Measurements from ENCODE around the gene HIBADH. TPM values are rescaled to one million over a fixed set of nuclear protein-coding genes. Genes with fewer than 3 reads are reported as not detected.
A peak's percentile ranks its signal among the peaks of the same experiment; 100 is the strongest.
"Not testable (repeated sequence)": the region's sequence is repeated elsewhere in the genome, so short reads cannot be mapped to it uniquely, and the experiment has no call there.

Gene HIBADH
- total RNA-seq, 1 donor from 2014 or later, result 29.8 TPM

GRCh38 chr7:27639048-27639447, 23.6 kb downstream of the HIBADH start:
- DNase-seq (ENCODE audit: extremely low read depth, low read depth, low spot score), result not testable (repeated sequence)

- no peak for DNase-seq (ENCODE audit: extremely low read depth, low read depth, low spot score)
Measured at GRCh38 chr7:27636326-27637006, 26.2 kb downstream of the HIBADH start.

- DNase-seq (ENCODE audit: extremely low read depth, low read depth, low spot score), result no peak
Measured at GRCh38 chr7:27635728-27636127, 27.0 kb downstream of the HIBADH start.

DNA sequence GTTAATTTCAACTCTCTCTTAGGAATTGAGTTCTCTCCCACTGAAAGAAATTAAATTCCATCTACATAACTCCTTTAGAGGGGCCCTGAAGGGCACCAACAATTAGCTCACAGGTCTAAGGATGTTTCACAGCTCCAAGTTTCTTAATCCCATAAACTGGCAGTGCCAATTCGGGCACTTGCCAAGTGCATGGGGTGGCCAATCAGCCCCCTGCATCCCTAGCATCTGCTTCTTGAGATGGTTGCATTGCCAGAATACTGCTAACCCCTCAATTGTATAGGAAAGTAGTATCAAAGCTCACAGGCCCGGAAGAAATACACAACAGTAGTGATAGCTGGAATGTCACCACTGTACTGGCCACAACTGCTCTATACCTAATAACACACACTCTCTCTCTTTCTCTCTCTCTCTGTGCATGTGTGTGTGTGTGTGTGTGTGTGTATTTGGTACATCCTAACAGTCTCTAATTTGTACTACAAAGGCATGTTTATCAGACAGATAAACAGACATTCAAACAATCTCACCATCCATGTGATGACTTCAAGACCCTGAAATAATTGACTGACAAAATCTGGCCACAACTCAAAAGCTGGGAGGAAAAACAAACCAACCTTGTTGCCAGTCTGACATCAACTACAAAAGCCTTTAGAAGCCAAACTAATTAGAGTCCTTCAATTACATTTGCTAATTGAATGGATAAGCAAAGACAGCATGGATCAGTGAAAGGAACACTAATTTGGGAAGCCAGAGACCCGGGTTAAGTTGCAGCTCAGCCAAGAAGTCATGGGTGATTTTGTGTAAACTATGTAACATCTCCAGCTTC, 27.8 kb downstream of the HIBADH start:
- no peak for DNase-seq (ENCODE audit: extremely low read depth, low read depth, low spot score)

- no peak for DNase-seq (ENCODE audit: extremely low read depth, low read depth, low spot score)
Measured at GRCh38 chr7:27633062-27633461, 29.6 kb downstream of the HIBADH start.

GRCh38 chr7:27631391-27631790, 31.3 kb downstream of the HIBADH start:
- DNase-seq (ENCODE audit: extremely low read depth, low read depth, low spot score), result no peak

GRCh38 chr7:27627146-27627545, 35.5 kb downstream of the HIBADH start:
- DNase-seq (ENCODE audit: extremely low read depth, low read depth, low spot score), result no peak

DNA sequence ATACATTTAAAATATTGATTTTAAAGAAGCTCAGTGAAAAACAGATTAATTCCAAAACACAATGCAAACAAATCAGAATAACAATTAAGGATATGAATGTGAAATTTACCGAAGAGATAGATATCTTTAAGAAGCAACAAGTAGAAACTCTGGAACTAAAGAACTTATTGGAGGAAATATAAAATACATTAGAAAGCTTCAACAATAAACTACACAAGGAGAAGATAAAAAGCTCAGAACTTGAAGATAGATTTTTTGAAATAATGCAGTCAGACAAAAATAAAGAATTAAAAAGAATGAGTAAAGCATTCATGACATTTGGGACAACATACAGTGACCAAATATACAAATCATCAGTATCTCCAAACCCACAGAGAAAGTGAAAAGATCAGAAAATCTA, 43.2 kb downstream of the HIBADH start:
- no peak for DNase-seq (ENCODE audit: extremely low read depth, low read depth, low spot score)

- no peak for DNase-seq (ENCODE audit: extremely low read depth, low read depth, low spot score)
Measured at GRCh38 chr7:27617651-27618381, 44.9 kb downstream of the HIBADH start.

- no peak for DNase-seq (ENCODE audit: extremely low read depth, low read depth, low spot score)
Measured at GRCh38 chr7:27616914-27617548, 45.7 kb downstream of the HIBADH start.

GRCh38 chr7:27616186-27616491, 46.5 kb downstream of the HIBADH start:
- DNase-seq (ENCODE audit: extremely low read depth, low read depth, low spot score), result no peak

- DNase-seq (ENCODE audit: extremely low read depth, low read depth, low spot score), result no peak
Measured at GRCh38 chr7:27615420-27616185, 47.1 kb downstream of the HIBADH start.

- DNase-seq (ENCODE audit: extremely low read depth, low read depth, low spot score), result no peak
Measured at GRCh38 chr7:27614095-27614494, 48.6 kb downstream of the HIBADH start.

DNA sequence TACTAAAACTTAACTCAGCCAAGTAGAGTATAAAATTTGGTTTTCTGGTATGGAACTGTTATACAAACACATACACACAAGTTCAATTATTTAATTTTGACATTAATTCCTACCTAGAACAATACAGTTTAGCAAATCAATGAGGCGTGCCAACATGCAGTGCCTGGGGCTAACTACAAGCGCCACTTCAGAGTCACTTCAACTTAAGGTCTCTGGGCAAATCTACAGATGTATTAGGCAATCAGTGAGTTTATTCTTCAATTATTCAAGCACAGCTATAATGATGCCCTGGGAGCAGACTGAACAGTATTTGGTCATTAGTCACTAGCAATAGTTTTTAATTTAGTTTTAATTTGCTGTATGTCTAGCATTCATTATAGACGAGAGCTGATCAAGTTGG, 51.6 kb downstream of the HIBADH start:
- no peak for DNase-seq (ENCODE audit: extremely low read depth, low read depth, low spot score)

DNA sequence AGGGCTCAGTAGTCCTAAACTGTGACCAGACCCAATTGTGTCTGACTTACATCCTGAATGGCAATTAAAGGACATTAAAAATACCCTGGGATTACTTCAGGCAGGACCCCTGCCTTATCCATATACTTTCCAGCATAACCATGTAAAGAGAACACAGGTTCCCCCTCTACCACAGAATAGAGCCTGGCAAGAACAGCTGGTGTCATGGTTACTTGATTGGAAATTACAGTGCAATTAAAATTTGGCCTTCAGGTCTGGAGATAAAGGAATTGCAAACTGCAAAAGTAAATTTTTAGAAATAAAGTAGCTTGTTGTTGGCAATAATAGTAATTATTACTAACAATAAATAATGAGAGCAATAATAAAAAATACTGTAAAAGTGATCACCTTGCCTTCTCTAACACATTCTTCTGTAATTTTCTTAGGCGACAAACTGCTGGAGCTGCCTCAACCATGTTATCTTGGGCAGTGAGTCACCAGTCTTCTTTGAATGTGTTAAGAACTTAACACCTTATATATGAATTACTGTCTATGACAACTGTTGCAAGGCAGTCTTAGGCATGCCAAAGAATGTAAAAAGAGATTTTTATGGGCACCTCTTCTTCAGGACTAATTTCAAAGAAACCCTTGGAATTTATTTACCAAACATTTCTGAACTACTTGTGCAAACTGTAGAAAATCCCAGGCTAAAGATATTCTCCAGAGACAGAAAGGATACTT, 53.7 kb downstream of the HIBADH start:
- no peak for DNase-seq (ENCODE audit: extremely low read depth, low read depth, low spot score)

- no peak for DNase-seq (ENCODE audit: extremely low read depth, low read depth, low spot score)
Measured at GRCh38 chr7:27607210-27607606, 55.5 kb downstream of the HIBADH start.

- peak; percentile 34 for DNase-seq (ENCODE audit: extremely low read depth, low read depth, low spot score)
Measured at GRCh38 chr7:27606270-27607209, 56.1 kb downstream of the HIBADH start.

DNA sequence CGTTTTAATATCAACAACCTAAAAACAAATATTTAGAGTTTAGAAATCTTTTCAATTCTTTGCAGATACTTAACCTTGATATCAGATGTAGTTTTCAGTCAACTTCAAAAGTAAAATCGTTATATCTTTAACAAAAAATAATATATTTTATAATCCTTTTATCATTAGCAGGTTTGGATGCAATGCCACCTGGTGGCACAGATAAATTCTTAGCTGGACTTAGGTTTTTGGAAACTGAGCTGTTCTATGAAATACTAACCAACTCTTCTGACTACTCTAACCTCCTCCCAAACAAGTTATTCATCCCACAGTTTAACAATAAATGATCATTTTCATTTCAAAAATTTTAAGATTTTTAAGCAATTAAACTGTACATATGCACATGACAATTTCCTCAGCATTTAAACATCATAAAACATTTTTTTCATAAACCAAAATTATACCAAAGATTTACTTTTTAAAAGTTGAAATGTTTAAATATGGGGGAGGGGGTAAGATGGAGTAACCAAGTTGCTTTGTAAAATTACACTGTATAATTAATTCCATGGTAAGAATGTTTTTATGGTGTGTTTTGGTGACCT, 56.9 kb downstream of the HIBADH start:
- DNase-seq (ENCODE audit: extremely low read depth, low read depth, low spot score), result peak; percentile 31

Data from glomerular endothelial cell (primary cell).